Measurements from ENCODE around the gene ADAMTS20.

GRCh38 chr12:43332977-43333640, 218.9 kb downstream of the ADAMTS20 start:
- TF ChIP-seq POLR2A (IDR thresholded peaks at IDR 0.05) (no peak), CTCF (IDR thresholded peaks at IDR 0.05) (no peak)

Measured in Peyer's patch (tissue), 4 donors.